Natural killer cell (primary cell): Measurements from ENCODE around the gene TFCP2. TPM values are rescaled to one million over a fixed set of nuclear protein-coding genes. Genes with fewer than 3 reads are reported as not detected.

Experiments used
- ATAC-seq, 3 donors: fragments of 150-1000 bp in 2 of 3; fragments of 200-7000 bp in 1 of 3; cut with Tn5 transposase; 1 replicate in 1 of 3; 2 replicates in 2 of 3; pipeline ENCODE4 v1.10.0; 2021; ENCODE audit warnings: mild to moderate bottlenecking in 2 of 3, moderate library complexity in 2 of 3
- DNase-seq, 2 donors: peaks; one replicate each; pipeline versions ENCODE4 v3.0.0 to v3.0.0-alpha.2; 2013 to 2021; ENCODE audit warnings: mixed read lengths in 1 of 2
- H3K27ac ChIP-seq: one replicate; pipeline ENCODE4 v1.5.1; 2013; ENCODE audit warnings: mild to moderate bottlenecking, low read length
- H3K27me3 ChIP-seq: one replicate; pipeline ENCODE4 v1.6.1; 2013; ENCODE audit warnings: low read length; ENCODE audit not compliant: control insufficient read depth, insufficient read depth
- H3K36me3 ChIP-seq: one replicate; pipeline ENCODE4 v1.6.1; 2013; ENCODE audit warnings: low read length; ENCODE audit not compliant: control insufficient read depth, insufficient read depth
- H3K4me1 ChIP-seq: one replicate; pipeline ENCODE4 v1.6.1; 2013; ENCODE audit warnings: low read length; ENCODE audit not compliant: control insufficient read depth, insufficient read depth
- H3K4me3 ChIP-seq: one replicate; pipeline ENCODE4 v1.5.1; 2013; ENCODE audit warnings: low read length
- H3K9me3 ChIP-seq: one replicate; pipeline ENCODE4 v1.6.1; 2013; ENCODE audit warnings: low read length; ENCODE audit not compliant: control insufficient read depth, insufficient read depth
- H3K27ac Mint-ChIP-seq, 2 donors: one replicate each; pipeline ENCODE4 v1.8.0; 2022; ENCODE audit warnings: mild to moderate bottlenecking in 2 of 2, mixed read lengths in 2 of 2, moderate library complexity in 1 of 2
- H3K27me3 Mint-ChIP-seq, 2 donors: one replicate each; pipeline ENCODE4 v1.8.0; 2022; ENCODE audit warnings: low read depth in 2 of 2, mixed read lengths in 2 of 2
- H3K36me3 Mint-ChIP-seq: one replicate; pipeline ENCODE4 v1.8.0; 2022; ENCODE audit warnings: mixed read lengths
- H3K4me1 Mint-ChIP-seq, 2 donors: one replicate each; pipeline ENCODE4 v1.8.0; 2022; ENCODE audit warnings: mixed read lengths in 2 of 2
- H3K4me3 Mint-ChIP-seq: one replicate; pipeline ENCODE4 v1.8.0; 2022; ENCODE audit warnings: mild to moderate bottlenecking, moderate library complexity, mixed read lengths
- H3K9me3 Mint-ChIP-seq, 2 donors: one replicate each; pipeline ENCODE4 v1.8.0; 2022; ENCODE audit warnings: mixed read lengths in 2 of 2
- CTCF ChIP-seq: fragments of 200-600 bp; IDR thresholded peaks from one replicate; pipeline ENCODE4 v1.8.0; 2022; ENCODE audit warnings: antibody characterized with exemption
- WGBS: methylation state at CpG from one replicate; pipeline ENCODE4 v1.1.7; 2013; ENCODE audit warnings: missing lambda C conversion rate; ENCODE audit not compliant: insufficient coverage; 5-methylcytosine and 5-hydroxymethylcytosine counted together
- intact Hi-C: fragments of 100-400 bp; cut with micrococcal nuclease; formaldehyde crosslinking; loops from one replicate; pipeline ENCODE4 v1.14.2; 2022
- total RNA-seq, 4 donors: library from RNA; stranded (reverse); fragments of 120-200 nt in 1 of 4; gene quantifications; one replicate each; pipeline versions ENCODE4 v1.2.3 to v1.2.4, GENCODE V29; 2013 to 2022

The TFCP2 gene
- total RNA-seq, 3 donors from 2014 or later (not counting 1 experiment from before 2014, with no cell fraction given): 26.6 to 34.8 (median 34.8) TPM

GRCh38 chr12:51200156-51200555, 27.2 kb upstream of the TFCP2 start:
- H3K36me3 Mint-ChIP-seq: no peaks in the 10 kb centered on the region
- no peaks in the 10 kb centered on the region for H3K27me3 Mint-ChIP-seq
- H3K27ac Mint-ChIP-seq: no peak overlapping the region
- no peak for DNase-seq
- no peak overlapping the region for H3K27ac ChIP-seq
- H3K36me3 ChIP-seq: no peaks in the 10 kb centered on the region
- no peaks in the 10 kb centered on the region for H3K4me1 ChIP-seq
- no peak overlapping the region for H3K4me3 ChIP-seq
- no peaks in the 10 kb centered on the region for H3K4me1 Mint-ChIP-seq
- H3K9me3 ChIP-seq: no peaks in the 10 kb centered on the region
- ATAC-seq: no peak
- no peak for TF ChIP-seq CTCF
- no peaks in the 10 kb centered on the region for H3K9me3 Mint-ChIP-seq
- intact Hi-C loops: no loop called here
- WGBS: 90% methylated on average over 7 of the region's 7 CpGs
- no peak overlapping the region for H3K4me3 Mint-ChIP-seq
- no peaks in the 10 kb centered on the region for H3K27me3 ChIP-seq

DNA sequence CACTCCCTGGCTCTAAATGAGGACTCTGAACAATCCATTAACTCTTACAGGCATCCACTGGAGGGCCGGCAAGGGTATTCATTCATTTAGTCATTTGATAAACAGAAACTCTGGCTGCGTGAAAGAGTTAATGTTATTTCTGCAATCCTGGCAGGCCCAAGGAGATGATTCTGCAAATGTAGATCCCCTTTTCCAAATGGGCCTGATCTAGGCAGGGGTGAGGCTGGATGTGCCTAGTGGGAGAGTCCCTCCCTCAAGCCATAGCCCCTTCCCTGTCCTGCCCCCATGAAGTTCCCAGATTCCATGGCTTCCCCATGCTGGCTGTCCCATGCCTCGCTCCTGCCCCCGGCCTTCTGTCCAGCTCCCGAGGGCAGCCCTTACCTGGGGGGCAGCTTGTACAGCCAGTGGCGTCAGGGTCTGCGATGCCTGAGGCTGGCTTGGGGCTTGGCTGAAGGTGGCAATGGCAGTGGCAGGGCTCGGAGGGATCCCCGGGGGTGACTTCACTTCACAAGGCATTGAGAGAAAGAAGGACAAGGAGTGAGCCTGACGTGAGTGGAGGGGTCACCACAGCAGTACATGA, 26.5 kb upstream of the TFCP2 start:
- TF ChIP-seq CTCF: no peak
- intact Hi-C loops: no loop called here
- Mint-ChIP-seq H3K4me3 (no peak overlapping the region), H3K9me3 (no peaks in the 10 kb centered on the region), H3K4me1 (no peaks in the 10 kb centered on the region), H3K27ac (no peak overlapping the region), H3K36me3 (no peaks in the 10 kb centered on the region), H3K27me3 (no peaks in the 10 kb centered on the region)
- ATAC-seq (no peak), DNase-seq (no peak)
- no peaks in the 10 kb centered on the region for H3K9me3 ChIP-seq
- H3K27ac ChIP-seq: no peak overlapping the region
- H3K36me3 ChIP-seq: no peaks in the 10 kb centered on the region
- no peaks in the 10 kb centered on the region for H3K27me3 ChIP-seq
- no peaks in the 10 kb centered on the region for H3K4me1 ChIP-seq
- no peak overlapping the region for H3K4me3 ChIP-seq
- 95% methylated on average over 10 of the region's 10 CpGs for WGBS

- Mint-ChIP-seq H3K27ac (no peak overlapping the region), H3K27me3 (no peaks in the 10 kb centered on the region), H3K4me1 (no peaks in the 10 kb centered on the region), H3K9me3 (no peaks in the 10 kb centered on the region), H3K36me3 (no peaks in the 10 kb centered on the region), H3K4me3 (no peak overlapping the region)
- H3K36me3 ChIP-seq: no peaks in the 10 kb centered on the region
- no peak overlapping the region for H3K4me3 ChIP-seq
- no peak for TF ChIP-seq CTCF
- no peaks in the 10 kb centered on the region for H3K9me3 ChIP-seq
- H3K4me1 ChIP-seq: no peaks in the 10 kb centered on the region
- no peaks in the 10 kb centered on the region for H3K27me3 ChIP-seq
- DNase-seq (no peak), ATAC-seq (no peak)
- 91% methylated on average over 16 of the region's 16 CpGs for WGBS
- intact Hi-C loops: no loop called here
- no peak overlapping the region for H3K27ac ChIP-seq
Measured at GRCh38 chr12:51198568-51199365, 25.8 kb upstream of the TFCP2 start.
